ENCODE measurements around the gene BEND5.
A peak's percentile ranks its signal among the peaks of the same experiment; 100 is the strongest.

Gene BEND5, protein sequence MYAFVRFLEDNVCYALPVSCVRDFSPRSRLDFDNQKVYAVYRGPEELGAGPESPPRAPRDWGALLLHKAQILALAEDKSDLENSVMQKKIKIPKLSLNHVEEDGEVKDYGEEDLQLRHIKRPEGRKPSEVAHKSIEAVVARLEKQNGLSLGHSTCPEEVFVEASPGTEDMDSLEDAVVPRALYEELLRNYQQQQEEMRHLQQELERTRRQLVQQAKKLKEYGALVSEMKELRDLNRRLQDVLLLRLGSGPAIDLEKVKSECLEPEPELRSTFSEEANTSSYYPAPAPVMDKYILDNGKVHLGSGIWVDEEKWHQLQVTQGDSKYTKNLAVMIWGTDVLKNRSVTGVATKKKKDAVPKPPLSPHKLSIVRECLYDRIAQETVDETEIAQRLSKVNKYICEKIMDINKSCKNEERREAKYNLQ

DNA sequence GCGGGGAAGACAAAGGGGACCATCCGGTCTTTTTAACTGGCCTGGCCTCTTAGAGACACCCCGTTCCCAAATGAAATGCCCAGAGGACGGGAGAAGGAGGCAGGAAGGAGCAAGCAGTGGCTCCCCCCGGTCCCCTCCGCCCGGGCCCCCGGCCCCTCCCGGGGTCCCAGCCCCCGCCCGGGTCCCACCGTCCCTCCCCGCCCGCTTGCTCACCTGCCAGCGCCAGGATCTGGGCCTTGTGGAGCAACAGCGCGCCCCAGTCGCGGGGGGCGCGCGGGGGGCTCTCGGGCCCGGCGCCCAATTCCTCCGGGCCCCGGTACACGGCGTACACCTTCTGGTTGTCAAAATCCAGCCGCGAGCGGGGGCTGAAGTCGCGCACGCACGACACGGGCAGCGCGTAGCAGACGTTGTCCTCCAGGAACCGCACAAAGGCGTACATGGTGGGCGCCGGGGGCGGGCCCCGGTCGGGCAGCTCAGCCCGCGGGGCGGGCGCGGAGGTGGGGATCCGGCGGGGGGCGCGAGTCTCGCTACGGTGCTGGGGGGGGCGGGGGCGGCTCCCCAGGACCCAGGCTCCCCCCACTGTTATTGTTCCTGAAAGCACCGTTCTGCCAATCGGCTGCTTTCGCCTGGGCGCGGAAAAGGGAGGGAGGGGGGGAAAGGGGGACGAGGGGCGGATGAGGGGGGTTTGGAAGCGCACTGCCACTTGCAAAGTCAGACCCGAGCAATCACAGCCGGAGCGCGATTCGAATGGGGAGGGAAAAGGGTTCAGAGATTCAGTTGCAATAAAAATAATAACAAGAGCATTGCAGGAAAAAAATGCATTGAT lies at the start of gene BEND5:
BEND5 (minus strand) TSS at position 499 of the 826 bp plus-strand sequence; CDS start at position 439, 60 bp downstream.
- DNase-seq, result peak; percentile 22

DNA sequence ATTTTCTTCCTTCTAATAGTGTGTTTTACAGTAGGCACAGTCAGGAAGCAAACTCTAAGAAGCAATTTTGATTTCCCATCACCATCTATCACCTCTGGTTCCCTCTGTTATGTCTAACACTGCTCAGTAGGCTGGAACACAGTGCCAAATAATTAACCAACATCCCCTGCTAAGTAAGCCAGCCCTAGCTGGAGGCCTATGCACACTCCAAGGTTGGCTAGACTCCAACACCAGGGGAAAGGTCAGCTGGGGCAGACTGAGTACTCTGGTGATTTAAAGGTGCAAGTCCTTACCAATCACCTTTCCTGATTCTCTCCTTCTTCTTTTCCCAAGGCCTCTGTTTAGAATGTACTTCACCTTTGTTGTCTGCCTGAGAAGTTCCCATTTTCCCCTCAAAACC lies 46.5 kb upstream of the BEND5 start:
- DNase-seq, result no peak

DNA sequence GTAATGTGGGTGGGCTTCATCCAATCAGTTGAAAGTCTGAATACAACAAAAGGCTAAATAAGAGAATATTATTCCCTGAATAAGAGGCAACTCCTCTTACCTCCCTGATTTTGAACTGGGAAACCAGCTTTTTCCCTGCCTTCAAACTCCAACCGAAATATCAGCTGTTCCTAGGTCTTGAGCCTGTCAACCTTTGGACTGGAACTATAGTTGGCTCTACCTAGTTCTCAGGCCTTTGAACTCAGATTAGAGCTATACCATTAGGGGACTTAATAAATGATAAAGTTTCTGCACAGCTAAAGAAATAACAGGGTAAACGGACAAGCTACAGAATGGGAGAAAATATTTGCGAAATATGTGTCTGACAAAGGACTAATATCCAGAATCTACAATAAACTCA lies 43.8 kb upstream of the BEND5 start:
- no peak for DNase-seq

DNA sequence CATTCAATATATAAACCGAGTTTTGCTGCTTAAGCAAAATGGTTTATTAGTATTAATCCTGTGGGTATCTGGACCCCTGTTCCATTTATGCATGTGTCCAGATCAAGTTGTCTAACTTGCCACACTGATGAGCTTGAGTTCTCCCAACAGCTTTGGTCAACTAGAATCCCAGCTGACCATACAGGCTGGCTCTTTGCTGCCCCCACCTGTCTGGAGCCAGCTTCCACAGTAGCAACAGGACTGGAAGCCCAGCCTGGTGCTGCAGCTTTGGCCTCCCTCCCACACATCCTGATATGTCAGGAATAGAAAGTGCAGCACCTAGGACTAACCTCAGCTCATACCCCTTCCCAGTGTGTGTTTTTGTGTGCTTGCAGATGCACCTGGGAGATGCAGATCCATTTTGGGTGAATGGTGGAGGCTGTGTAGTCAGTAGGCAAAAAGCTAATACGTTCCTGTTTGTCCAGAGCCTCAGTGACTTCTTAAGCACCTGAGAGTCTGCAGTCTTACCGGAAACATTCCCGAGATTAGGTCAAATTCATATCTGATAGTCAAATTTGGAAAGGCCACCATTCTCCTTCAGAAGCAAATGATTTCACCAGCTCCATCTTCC lies 40.9 kb upstream of the BEND5 start:
- DNase-seq, result no peak

DNA sequence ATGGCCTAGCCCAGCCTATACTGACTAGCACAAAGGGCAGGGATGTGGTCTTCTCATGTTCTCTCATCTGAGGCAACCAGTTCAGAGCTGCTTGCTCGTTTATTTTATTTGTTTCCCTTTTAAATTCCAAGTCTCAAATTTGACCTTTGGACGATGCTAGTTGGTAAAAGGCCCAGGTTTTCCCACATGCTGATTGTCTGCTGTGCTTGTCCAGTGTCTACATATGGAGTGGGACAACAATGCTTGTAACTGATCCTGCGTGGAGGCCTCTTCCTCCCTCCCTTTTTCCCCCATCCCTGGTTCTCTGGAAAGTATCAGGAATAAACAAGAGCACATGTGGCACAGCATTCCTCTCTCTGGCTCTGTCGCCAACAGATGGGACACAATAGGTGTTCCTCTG lies 34.0 kb upstream of the BEND5 start:
- no peak for DNase-seq

DNA sequence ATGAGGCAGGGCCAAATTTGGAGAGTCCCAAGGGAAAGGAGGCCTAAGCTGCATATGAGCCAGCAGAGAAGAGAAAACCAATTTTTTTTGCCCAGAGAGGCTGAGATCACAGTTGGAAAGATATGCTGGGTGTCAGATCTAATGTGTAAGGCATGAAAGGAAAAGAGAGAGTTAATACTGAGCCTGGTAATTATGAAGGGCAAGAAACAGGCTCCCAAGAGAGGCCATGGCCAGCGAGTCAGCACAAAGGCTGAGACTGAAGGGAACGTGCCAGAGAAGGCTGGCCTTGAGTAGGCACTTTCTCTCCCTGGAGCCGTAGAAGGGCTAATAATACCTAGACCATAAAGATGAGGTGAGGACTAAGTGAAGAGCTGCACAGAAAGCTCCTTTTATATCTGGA lies 31.8 kb upstream of the BEND5 start:
- DNase-seq, result no peak

DNA sequence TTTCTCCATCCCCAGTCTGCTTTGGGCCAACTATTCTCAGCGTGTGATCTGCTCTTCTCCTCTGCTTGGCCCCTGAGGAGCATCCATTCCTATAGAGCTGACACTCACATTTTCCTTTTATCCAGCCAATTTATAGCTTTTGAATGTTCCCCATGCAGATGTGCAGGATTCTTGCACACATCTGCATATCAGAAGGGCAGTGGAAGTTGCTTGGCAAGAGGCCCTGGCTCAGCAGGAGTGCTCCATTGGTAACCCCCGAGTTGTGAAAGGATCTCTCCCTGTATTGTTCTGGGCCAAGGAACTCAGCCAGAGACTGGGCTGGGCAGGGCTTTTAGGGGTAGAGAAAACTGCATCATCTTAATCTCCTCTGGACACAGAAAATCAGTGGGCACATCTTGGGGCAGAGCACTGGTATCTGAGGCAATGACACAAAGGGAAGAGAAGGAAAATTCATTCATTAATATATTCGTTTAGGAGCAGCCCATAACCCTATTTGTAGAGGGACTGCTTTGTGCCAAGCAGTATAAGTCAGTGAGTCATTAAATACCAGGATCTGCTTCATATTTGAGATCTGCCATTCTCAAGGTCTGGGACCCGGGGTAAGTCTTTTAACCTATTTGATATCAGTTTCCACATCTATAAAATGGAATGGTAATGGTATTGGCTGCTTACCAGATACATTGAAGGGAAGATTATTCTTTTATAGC lies 31.0 kb upstream of the BEND5 start:
- no peak for DNase-seq

DNA sequence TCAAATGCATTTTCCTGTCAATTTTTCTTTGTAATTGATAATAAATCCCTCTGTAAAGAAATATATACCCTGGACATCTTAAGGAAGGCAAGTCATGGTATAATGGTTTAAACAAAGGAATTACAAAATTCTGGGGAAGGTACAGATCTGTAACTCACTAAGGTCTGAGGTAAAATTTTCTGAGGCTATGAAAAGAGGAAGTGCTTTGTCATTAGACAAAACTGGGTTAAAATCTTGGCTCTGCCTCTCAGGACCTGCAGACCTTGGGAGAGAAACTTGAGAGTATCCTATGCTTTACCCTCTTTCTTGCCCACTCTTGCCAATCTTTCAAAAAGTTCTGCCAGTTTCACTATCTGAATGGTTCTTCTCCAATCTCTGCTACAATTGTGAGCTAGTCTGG lies 26.8 kb upstream of the BEND5 start:
- DNase-seq, result no peak

DNA sequence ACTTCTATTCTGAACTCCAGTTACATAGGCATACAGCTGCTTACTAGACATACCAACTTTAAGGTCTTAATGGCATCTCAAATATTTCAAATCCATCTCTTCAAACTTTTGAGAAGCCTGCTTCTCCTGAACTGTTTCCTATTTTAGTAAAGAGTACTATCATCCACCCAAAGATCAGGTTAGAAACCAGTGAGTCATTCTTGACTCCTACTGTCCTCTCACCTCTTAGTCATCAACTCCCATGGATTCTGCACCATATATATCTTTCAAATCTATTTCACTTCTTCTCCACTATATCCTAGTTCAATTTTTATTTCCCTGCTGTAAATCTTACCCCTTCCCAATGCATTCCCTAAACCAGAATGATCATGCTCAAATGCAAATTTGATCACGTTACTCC lies 18.1 kb upstream of the BEND5 start:
- DNase-seq, result no peak

DNA sequence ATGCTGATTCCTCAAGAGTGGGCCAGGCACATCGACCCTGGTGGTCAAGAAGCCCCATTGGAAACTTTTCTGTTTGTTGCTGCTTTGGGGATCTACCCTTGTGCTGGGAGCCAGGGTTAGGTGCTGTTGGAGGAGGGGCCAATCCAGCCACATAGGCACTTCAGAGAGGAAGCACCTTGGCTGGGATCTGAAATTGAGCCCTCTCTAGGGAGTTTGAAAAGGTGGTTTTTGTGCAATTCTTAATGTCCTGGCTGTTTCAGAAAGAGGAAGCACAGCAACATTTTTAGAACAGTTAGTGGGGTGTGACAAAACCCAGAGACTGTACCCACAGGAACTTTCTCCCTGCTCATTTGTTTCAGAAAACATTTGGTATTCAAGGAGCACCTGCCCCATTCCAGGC lies 17.2 kb upstream of the BEND5 start:
- no peak for DNase-seq

DNA sequence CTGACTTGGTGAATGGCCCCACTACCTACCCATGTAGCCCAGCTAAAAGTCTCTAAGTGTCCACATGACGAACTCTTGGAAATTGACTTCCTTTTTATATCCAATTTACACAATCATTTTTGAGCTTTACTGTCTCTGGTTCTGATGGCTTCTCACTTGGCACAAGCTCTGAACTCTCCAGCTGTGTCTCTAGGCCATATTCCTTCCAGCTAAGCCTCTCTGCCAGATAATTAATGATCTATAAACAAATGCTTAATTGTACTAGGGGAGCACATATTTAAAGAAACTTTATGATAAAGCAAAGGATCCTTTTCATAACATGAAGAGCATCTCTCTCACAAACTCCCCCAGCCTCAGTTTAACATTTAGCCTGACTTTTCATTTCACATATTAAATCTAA lies 16.3 kb upstream of the BEND5 start:
- no peak for DNase-seq

DNA sequence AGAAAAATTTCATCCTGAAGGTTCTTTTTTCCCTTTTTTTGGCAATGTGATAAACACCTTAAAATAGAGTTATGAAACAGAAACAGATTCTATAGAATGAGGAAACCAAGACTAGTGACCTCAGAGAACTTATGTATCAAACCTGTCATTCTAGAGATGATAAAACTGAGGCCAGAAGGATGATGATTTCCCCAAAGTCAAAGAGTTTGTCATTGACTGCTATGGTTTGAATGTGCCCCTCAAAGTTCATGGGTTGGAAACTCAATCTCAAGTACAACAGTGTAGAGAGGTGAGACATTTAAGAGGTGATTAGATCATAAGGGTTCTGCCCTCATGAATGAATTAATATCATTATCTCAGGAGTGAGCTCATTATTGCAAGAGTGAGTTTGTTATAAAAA lies 13.7 kb upstream of the BEND5 start:
- DNase-seq, result no peak

DNA sequence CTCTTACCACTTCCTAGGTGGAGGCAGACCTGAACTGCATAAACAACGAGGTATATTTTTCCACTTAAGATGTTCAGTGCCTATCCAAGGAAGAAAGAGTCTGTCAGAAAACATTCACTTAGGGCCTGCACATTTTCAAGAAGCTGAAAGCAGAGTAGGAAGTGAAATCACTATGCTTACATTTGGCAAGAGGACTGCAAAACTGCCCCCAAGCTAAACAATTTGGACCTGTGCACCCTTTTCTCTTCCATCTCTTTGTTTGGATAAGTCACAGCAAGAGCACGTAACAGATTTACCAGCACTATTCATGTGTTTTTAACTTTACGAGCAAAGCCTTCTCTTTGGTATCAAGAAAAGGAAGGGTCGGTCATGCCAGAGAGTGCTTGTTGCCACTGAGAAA lies 13.2 kb upstream of the BEND5 start:
- no peak for DNase-seq

DNA sequence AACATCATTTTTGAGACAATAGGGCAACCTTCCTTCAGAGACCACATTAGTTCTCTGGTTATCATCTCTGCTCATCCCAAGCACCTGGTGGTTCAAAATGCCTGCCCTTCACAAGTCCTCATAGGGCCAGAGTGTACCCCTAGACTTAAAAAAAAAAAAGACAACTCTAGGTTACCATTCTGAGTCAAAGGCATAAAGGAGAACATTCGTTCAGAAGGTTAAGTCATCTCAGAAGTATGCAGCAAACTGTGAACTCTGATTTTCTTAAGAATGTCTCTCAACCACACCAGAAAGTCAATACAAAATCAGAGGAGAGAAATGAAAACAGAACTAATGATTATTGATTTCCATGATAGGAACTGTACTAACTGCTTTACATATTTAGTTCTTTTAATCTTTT lies 9.2 kb upstream of the BEND5 start:
- no peak for DNase-seq

DNA sequence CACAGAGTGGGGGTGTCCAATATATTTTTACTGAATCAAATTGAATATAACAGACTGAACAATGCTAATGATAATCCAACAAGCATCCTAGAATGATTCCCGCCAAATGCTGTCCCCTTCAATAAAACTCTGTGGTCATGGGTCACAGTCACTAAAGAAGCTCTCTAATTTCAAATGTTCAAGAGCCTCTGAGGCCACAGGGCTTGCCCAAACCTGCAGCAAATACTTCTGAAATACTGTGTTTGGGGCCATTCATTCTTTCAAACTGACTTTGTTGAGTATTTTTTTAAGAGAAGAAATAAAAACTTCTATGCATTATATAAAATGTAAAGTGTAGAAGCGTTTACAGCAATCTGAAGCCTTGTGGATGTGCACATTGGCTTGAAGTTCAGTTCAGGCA lies 7.6 kb upstream of the BEND5 start:
- DNase-seq, result no peak

DNA sequence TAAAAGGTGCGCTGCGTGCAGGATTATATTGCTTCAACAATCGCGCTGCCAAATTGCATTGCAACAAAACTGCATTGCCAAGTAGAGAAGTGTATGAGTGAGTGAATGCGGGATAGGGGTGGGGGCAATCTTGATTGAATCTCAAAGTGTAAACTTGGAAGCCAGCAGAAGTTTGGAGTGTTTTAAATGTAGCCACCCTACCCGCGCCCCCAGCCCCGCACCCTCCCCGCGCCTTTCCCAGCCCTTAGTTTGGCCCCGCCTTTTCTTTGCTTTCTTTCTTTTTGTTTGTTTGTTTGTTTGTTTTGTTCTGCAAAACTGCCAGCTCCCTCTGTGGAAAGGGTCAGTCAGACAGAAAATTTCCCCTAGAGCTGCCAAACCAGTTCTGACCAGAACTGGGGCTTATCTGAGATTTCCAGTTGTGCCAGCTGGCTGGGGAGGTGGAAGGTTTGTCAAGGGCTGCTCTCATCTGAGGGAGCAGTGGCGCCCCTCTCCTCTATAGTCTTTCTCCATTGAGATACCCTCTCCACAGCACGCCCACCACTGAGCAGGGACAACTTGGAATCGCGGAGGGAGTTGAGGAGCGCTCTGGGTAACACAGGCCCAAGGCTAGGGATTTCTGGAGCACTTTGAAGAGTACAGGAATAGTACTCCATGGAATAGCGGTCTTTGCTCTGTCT lies 666 bp upstream of the BEND5 start:
- DNase-seq, result no peak

DNA sequence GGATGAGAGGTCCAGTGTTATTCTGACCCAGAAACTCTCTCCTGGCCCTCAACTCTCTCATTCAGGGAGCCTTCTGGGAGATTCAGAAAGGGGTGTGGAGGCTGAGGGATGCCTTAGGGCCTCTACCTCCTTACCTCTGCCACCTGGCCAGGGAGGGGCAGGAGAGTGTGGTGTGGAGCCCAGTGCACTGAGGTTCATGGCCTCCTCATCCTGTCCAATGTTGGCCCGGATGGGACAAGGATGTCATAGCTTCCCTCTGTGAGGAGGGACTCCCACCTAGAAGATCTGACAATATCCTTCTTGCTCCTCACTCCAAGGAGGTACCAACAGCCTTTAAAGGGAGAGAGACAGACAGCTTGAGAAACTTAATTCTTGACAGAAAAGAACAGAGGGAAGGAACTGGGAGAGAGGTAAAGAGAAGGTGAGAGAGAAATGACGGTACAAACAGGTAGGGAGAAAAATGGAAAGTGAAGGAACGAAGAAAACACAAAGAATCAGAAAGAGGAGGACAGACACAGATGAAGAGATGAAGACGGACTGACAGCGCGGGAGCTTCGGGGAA lies 779 bp downstream of the BEND5 start:
- no peak for DNase-seq

DNA sequence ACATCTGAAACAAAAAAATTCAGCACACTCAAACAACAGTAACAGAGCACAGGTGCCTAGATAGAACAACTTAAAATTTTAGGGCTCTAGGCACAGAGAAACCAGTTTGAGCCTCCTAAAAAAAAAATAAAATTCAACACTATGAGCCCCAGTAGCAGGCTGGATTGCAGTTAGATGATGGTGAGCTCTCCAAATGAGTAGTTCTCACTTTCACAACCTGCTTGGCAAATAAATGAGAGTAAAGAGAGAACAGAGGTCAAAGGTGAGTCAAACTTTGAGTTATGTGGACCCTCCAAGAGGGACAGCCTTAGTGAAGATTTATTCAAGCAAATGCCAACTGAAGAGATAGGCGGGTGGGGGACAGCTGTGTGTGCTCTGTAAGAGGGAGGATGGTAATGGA lies 3.6 kb downstream of the BEND5 start:
- no peak for DNase-seq

DNA sequence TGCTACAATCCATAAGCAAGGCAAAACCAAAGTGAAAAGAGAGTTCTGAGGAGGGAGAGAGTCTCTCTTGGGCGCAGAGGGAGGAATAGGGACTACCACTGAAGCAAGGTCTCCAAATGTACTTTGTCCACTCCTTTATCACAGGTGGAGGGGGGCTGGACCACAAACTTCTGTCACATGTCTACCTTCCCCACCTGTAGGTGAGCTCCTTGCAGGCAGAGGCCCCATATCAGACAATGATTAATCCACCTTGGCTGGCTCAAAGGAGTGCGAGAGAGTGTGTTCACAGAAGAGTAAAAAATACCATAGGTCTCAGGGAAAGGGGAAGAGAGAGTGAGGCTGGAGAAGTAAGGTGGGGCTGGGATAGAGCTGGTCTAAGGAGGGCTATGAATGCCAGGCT lies 4.5 kb downstream of the BEND5 start:
- DNase-seq, result no peak

DNA sequence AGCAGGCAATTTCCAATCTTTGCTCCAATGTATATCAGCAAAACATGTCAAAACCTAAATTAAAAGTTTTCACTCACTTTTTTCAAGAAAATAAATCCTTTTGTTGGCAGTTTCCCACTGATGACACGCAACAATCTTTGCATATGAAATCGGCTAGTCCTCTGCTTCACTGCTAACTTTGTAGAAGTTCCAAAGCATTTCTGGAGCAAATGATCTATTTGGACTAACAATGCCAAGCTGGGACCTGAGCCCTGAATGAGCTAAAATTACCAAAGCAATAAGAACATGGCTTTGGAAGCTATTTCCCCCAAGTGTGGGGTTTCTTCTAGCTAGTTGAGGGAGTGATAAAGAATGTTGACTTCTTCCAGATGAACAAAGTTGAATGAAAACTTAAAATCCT lies 5.1 kb downstream of the BEND5 start:
- no peak for DNase-seq

DNA sequence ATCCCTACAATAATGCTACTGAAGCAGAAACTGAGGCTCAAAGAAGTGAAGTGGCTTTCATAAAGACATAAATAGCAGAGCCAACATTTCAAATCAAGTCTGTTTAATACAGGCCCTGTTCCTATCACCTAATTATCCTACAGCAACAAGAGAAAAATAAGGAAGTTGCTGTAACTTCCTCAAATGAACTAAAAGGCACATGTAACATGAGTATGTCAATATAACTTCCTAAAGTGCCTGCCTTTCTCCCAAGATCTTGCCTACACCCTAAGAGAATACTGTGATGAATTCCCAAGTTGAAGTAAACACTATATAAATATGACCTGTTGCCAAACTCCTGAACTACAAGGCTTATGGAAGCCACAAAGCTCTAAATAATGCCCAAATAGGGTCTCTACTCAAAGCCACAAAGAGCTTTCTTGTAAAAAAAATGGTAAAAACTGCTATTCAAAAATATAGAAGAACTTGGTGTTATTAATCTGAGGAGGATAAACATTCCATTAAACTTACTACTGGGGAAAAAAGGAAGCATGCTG lies 8.6 kb downstream of the BEND5 start:
- no peak for DNase-seq

DNA sequence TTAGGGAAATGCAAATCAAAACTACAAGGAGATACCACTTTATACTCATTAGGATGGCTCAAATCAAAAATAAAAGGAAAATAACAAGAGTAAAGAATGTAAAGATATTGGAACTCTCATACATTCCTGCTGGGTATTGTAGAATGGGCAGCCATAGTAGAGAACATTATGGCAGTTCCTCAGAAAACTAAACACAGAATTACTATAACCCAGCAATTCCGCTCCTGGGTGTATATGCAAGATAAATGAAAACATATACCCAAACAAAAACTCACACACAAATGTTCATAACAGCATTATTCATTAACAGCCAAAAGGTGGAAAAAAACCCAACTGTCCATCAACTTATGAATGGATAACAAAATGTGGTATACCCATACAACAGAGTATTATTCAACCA lies 11.4 kb downstream of the BEND5 start:
- no peak for DNase-seq

Data from activated T-cell treated with anti-CD3 and anti-CD28 coated beads for 4 hours (primary cell).